DMS114 treated with DMSO at 0.1 percent for 48 hours (cell line): Measurements from ENCODE around the gene SLC12A3.

Experiments
- DNase-seq: peaks from one replicate; lab custom pipeline; 2025; ENCODE audit not compliant: unreplicated experiment; lab: John Stamatoyannopoulos, UW

SLC12A3 gene

GRCh38 chr16:56961851-56962281, 96.9 kb downstream of the SLC12A3 start, which contains the start of gene CETP:
Gene CETP, plus strand, starts transcription at chr16:56961950. Its CDS starts 30 bp downstream, at chr16:56961980.
- DNase-seq, result no peak

DNA sequence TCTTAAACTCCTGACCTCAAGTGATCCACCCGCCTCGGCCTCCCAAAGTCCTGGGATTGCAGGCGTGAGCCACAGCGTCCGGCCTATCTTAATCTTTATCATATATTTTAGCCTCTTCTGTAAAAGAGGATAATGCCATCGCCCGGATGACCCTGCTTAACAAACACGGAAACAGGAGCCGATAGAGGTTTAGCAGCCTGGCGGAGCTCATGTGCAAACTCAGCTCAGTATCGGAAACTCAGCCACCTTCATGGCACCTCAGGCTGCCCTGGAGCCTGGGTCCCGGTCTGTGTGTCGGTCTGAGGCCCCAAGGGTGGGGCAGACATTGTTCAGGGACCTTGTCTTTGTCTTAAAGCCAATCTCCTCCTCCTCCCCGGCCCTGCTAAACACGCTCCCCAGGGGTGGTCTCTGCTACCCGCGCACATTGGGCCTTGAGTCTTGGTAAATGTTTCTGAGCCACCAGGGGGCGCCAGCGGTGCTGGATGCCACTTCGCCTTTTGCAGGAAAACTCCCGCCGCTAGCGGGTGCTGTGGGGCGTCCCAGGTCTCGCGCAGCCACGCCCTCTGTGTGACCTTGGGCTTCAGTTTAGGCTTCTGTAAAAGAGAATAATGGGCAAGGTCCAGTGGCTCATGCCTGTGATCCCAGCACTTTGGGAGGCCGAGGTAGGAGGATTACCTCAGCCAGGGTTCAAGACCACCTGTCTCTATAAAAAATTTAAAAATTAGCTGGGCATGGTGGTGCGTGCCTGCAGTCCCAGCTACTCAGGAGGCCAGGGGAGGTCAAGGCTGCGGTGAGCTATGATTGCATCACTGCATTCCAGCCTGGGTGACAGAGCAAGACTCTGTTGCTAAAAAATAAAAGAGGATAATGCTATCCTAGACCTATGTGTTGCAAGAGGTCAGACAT, 99.5 kb downstream of the SLC12A3 start:
- DNase-seq, result no peak
